PC-3 (cell line): ENCODE results near the gene GFY. TPM values are rescaled to one million over a fixed set of nuclear protein-coding genes. Genes with fewer than 3 reads are reported as not detected.
"Not testable (repeated sequence)": the region's sequence is repeated elsewhere in the genome, so short reads cannot be mapped to it uniquely, and the experiment has no call there.

Source experiments
- ATAC-seq: fragments of 200-7000 bp; cut with Tn5 transposase; 2 replicates; pipeline ENCODE4 v1.9.1; 2020; ENCODE audit warnings: mild to moderate bottlenecking, moderate library complexity
- BruUV-seq: library from RNA; stranded (reverse); fragments of 400-500 nt; replicated peaks from 2 replicates; lab custom pipeline; 2021; lab: Mats Ljungman, UMichigan
- CTCF ChIA-PET: fragments of 300-600 bp; sonication (Branson Sonifier 250); formaldehyde crosslinking; loops from one replicate; lab custom pipeline; 2022; ENCODE audit warnings: antibody characterized with exemption; lab: Charles Lee
- POLR2A ChIA-PET: fragments of 300-600 bp; sonication (Branson Sonifier 250); formaldehyde crosslinking; loops from one replicate; lab custom pipeline; 2022; ENCODE audit warnings: antibody characterized with exemption; ENCODE audit not compliant: unreplicated experiment; lab: Charles Lee
- DNase-seq: peaks from one replicate; pipeline ENCODE4 v3.0.0-alpha.2; 2015
- H2AFZ ChIP-seq: fragments of 300-600 bp; sonication (generic); 2 replicates; pipeline ENCODE4 v1.6.0; 2016; ENCODE audit warnings: antibody characterized with exemption, low read length
- H3F3A ChIP-seq: fragments of 300-600 bp; sonication (generic); one replicate; pipeline ENCODE4 v1.6.0; 2017; ENCODE audit warnings: antibody characterized with exemption, low read length, control low read depth, mild to moderate bottlenecking; ENCODE audit not compliant: unreplicated experiment
- H3K27ac ChIP-seq: fragments of 300-600 bp; sonication (generic); 2 replicates; pipeline ENCODE4 v1.5.1; 2016; ENCODE audit warnings: mild to moderate bottlenecking, low read length
- H3K27me3 ChIP-seq: fragments of 300-600 bp; sonication (generic); 2 replicates; pipeline ENCODE4 v1.6.1; 2016; ENCODE audit warnings: low read length, mixed read lengths
- H3K36me3 ChIP-seq: fragments of 300-600 bp; sonication (generic); 2 replicates; pipeline ENCODE4 v1.6.1; 2016; ENCODE audit warnings: low read depth, mixed run types, low read length, mixed read lengths
- H3K4me1 ChIP-seq: fragments of 300-600 bp; sonication (generic); 2 replicates; pipeline ENCODE4 v1.5.1; 2016; ENCODE audit warnings: low read length; ENCODE audit not compliant: insufficient read depth
- H3K4me2 ChIP-seq: fragments of 300-600 bp; sonication (generic); 2 replicates; pipeline ENCODE4 v1.6.0; 2016; ENCODE audit warnings: low read length
- H3K4me3 ChIP-seq: fragments of 300-600 bp; sonication (generic); 2 replicates; pipeline ENCODE4 v1.5.1; 2016; ENCODE audit warnings: mild to moderate bottlenecking, low read length, mixed read lengths
- H3K79me2 ChIP-seq: fragments of 300-600 bp; sonication (generic); 2 replicates; pipeline ENCODE4 v1.6.1; 2017; ENCODE audit warnings: low read length, mixed read lengths
- H3K9ac ChIP-seq: fragments of 300-600 bp; sonication (generic); 2 replicates; pipeline ENCODE4 v1.6.0; 2016; ENCODE audit warnings: mild to moderate bottlenecking, low read length
- H3K9me2 ChIP-seq: fragments of 300-600 bp; sonication (generic); replicated peaks from 2 replicates; pipeline ENCODE4 v1.6.1; 2016; ENCODE audit warnings: mixed run types, low read length, mixed read lengths
- H3K9me3 ChIP-seq: fragments of 300-600 bp; sonication (generic); 2 replicates; pipeline ENCODE4 v1.6.1; 2016; ENCODE audit warnings: low read length, mixed read lengths
- H4K20me1 ChIP-seq: fragments of 300-600 bp; sonication (generic); 2 replicates; pipeline ENCODE4 v1.6.1; 2016; ENCODE audit warnings: low read length, mixed read lengths
- EZH2 ChIP-seq: fragments of 300-600 bp; sonication (generic); IDR thresholded peaks from one replicate; pipeline ENCODE4 v1.6.1; 2017; ENCODE audit warnings: antibody characterized with exemption, mild to moderate bottlenecking, low read length; ENCODE audit not compliant: unreplicated experiment
- EZH2phosphoT487 ChIP-seq: fragments of 300-600 bp; sonication (generic); IDR thresholded peaks from 2 replicates; pipeline ENCODE4 v1.6.1; 2018; ENCODE audit warnings: mild to moderate bottlenecking, antibody characterized with exemption, low read length, borderline replicate concordance
- intact Hi-C: fragments of 100-400 bp; cut with micrococcal nuclease; formaldehyde crosslinking; loops from 2 replicates; pipeline ENCODE4 v1.9.0; 2023
- total RNA-seq: library from RNA; depleted of rRNA; stranded (reverse); fragments of >200 nt; gene quantifications from 2 replicates; pipeline ENCODE4 v1.2.3, GENCODE V29; 2014
- TF ChIP-seq, protein P1 (sequence below): fragments of 300-600 bp; sonication (generic); conservative IDR thresholded peaks from 2 replicates; pipeline ENCODE4 v1.5.1; 2017; ENCODE audit warnings: antibody characterized with exemption, low read depth, mild to moderate bottlenecking, low read length

The GFY gene
- total RNA-seq, 1 experiment from 2014 or later, result not detected

DNA sequence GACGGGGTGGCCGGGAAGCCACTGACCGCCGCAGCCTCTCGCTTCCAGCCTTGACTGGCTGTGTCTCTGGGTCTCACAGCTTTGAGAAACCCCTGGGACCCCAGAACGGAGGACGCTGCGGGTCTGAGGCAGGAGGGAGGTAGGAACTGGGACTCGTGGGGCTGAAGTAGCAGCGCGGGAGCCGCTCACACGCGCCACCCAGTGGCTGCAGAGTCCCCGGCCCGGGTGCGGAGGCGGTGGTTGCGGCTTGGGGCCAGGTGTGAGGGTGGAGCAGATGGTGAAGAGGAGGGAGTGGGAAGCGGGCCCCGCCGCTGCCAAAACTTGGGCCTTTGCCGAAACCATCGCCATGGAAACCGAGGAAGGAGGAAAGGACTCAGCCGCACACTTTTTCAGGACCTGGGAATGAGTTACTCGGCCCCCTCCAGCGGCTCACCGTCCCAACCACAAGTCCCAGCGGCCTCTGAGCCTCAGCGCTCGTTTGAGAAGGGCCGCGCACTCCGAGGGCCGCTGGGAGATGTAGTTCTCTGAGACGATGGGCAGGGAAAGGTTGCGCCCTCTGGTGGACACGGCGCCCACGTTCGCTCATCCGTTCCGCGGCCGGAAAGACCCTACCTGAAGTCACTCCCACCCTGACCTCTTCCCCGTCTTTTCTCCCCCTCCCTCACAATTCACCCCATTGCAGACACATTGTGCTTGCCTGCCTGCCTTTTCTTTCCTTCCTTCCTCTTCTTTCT, 18.3 kb downstream of the GFY start:
- Histone ChIP-seq H3K4me3 (peak overlapping the region; percentile 87), H2AFZ (peak overlapping the region; percentile 100), H3K4me1 (no peaks in the 10 kb centered on the region), H3K79me2 (no peaks in the 10 kb centered on the region), H3K36me3 (peaks cover 2% of the 10 kb centered on the region; the same call in 1 of the 2 replicates), H3F3A (no peaks in the 10 kb centered on the region), H4K20me1 (no peaks in the 10 kb centered on the region), H3K27ac (no peak overlapping the region), H3K27me3 (peaks cover 36% of the 10 kb centered on the region), H3K9me2 (no peaks in the 10 kb centered on the region), H3K4me2 (peak overlapping the region; percentile 100), H3K9ac (peak overlapping the region; percentile 66), H3K9me3 (no peaks in the 10 kb centered on the region)
- BruUV-seq, result TSS peak; percentile 32
- peak; percentile 98 for DNase-seq
- peak; percentile 84 for ATAC-seq
- ChIA-PET CTCF (no interaction called here), POLR2A (no interaction called here)
- intact Hi-C loops, result loop anchor here (1.0 kb wide), 4 partner anchors 8 to 104 kb away; partner anchors contain the start of genes DKKL1 and PIH1D1
- no peak for TF ChIP-seq EZH2phosphoT487
- no peak for TF ChIP-seq EZH2
- TF ChIP-seq, protein P1, sequence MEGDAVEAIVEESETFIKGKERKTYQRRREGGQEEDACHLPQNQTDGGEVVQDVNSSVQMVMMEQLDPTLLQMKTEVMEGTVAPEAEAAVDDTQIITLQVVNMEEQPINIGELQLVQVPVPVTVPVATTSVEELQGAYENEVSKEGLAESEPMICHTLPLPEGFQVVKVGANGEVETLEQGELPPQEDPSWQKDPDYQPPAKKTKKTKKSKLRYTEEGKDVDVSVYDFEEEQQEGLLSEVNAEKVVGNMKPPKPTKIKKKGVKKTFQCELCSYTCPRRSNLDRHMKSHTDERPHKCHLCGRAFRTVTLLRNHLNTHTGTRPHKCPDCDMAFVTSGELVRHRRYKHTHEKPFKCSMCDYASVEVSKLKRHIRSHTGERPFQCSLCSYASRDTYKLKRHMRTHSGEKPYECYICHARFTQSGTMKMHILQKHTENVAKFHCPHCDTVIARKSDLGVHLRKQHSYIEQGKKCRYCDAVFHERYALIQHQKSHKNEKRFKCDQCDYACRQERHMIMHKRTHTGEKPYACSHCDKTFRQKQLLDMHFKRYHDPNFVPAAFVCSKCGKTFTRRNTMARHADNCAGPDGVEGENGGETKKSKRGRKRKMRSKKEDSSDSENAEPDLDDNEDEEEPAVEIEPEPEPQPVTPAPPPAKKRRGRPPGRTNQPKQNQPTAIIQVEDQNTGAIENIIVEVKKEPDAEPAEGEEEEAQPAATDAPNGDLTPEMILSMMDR, result peak; percentile 93

GRCh38 chr19:49444100-49444700, 19.0 kb downstream of the GFY start:
- peaks cover 31% of the 10 kb centered on the region for H3K27me3 ChIP-seq
- H3K9me3 ChIP-seq, H3K36me3 ChIP-seq, H3F3A ChIP-seq, H3K9me2 ChIP-seq, H3K4me1 ChIP-seq, DNase-seq, H3K9ac ChIP-seq, BruUV-seq, H2AFZ ChIP-seq, POLR2A ChIA-PET, intact Hi-C loops, H3K79me2 ChIP-seq, H4K20me1 ChIP-seq, H3K27ac ChIP-seq, ATAC-seq: not testable (repeated sequence)
- peak overlapping the region; percentile 87; the same call in 1 of the 2 replicates for H3K4me3 ChIP-seq
- CTCF ChIA-PET, result interaction anchor here (0.7 kb wide), 1 partner anchor 107 kb away, joined by 18 read pairs; no protein-coding TSS in a partner anchor
- H3K4me2 ChIP-seq, result peak overlapping the region; percentile 100

DNA sequence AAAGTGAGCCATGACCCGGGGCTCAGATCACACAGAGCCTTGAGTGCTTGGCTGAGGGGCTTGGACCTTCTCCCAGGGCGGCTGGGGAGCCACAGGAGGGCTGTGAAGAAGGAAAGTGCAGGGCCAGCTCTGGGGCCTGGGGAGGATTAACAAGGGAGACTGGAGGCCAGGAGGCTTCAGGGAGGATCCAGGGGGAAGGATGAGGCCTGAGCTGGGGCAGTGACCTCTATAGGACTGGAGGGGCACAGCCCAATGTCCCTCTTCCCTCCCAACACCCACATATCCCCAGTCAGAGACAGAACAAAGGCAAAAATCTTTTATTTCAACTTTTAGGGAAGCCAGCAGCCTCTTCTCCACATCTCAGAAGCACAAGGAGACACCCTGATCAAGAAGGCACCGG, 20.8 kb downstream of the GFY start:
- Histone ChIP-seq H3K36me3 (peaks cover 3% of the 10 kb centered on the region; the same call in 1 of the 2 replicates), H3K9me3 (no peaks in the 10 kb centered on the region), H3K4me1 (peaks cover 8% of the 10 kb centered on the region; the same call in 1 of the 2 replicates), H2AFZ (no peak overlapping the region), H3K79me2 (peaks cover 12% of the 10 kb centered on the region), H3K4me3 (no peak overlapping the region), H4K20me1 (no peaks in the 10 kb centered on the region), H3K9me2 (no peaks in the 10 kb centered on the region), H3K4me2 (no peak overlapping the region), H3K27ac (no peak overlapping the region), H3K27me3 (peaks cover 13% of the 10 kb centered on the region), H3F3A (no peaks in the 10 kb centered on the region), H3K9ac (no peak overlapping the region)
- ChIA-PET CTCF (interaction anchor here (0.6 kb wide), 1 partner anchor 101 kb away, joined by 4 read pairs; no protein-coding TSS in a partner anchor), POLR2A (no interaction called here)
- DNase-seq (no peak), ATAC-seq (no peak)
- BruUV-seq, result no TSS peak
- no peak for TF ChIP-seq EZH2
- TF ChIP-seq, protein P1, result 0 out of 2 replicates have a peak, but pooled peaks have one; percentile 17
- intact Hi-C loops, result no loop called here
